KBM-7 (cell line): ENCODE data around the gene ATP9B.
A peak's percentile ranks its signal among the peaks of the same experiment; 100 is the strongest.

Source experiments
- DNase-seq: peaks from one replicate; pipeline ENCODE4 v3.0.0-alpha.2; 2015
- in situ Hi-C: fragments of 300-500 bp; cut with MboI; formaldehyde crosslinking; loops from 2 replicates; pipeline ENCODE4 v1.14.3; 2020; ENCODE audit warnings: low sequenced_read_pairs, low pct_unique_long_range_greater_than_20kb, mixed read lengths

ATP9B gene

DNA sequence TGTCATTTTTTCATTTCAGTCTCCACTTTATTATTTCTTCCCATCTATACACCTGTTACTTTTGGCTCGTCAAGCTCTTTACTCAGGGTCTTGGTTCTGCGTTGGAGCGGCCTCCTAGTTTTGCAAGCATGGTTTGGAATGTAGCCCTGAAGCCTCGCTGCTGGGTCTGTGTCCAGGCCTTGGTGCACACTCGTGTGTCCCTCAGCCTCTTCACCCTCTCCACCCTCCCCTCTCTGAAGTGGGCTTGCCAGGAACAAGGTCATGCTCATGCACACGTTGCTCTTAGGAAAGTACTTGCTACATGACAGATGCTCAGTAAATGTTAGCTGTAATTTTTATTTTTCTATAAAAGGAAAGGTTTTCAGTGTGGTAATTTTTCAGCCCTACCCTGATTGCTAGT, 147.0 kb downstream of the ATP9B start:
- in situ Hi-C loops = no loop called here
- DNase-seq = no peak

DNA sequence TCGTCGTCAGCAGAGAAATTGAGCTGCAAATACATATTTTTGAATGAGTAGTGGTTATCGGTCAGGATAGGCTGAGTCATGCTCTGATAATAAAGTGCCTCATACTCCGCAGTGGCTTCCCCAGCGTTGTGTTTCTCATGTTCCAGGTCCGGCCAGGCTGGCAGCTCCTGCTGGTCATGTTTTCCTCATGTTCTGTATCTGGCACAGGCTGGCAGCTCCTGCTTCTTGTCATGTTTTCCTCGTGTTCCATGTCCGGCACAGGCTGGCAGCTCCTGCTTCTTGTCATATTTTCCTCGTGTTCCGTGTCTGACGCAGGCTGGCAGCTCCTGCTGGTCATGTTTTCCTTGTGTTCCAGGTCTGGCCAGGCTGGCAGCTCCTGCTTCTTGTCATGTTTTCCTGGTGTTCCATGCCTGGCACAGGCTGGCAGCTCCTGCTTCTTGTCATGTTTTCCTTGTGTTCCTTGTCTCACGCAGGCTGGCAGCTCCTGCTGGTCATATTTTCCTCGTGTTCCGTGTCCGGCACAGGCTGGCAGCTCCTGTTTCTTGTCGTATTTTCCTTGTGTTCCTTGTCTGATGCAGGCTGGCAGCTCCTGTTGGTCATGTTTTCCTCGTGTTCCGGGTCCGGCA, 148.9 kb downstream of the ATP9B start:
- in situ Hi-C loops = no loop called here
- no peak for DNase-seq

DNA sequence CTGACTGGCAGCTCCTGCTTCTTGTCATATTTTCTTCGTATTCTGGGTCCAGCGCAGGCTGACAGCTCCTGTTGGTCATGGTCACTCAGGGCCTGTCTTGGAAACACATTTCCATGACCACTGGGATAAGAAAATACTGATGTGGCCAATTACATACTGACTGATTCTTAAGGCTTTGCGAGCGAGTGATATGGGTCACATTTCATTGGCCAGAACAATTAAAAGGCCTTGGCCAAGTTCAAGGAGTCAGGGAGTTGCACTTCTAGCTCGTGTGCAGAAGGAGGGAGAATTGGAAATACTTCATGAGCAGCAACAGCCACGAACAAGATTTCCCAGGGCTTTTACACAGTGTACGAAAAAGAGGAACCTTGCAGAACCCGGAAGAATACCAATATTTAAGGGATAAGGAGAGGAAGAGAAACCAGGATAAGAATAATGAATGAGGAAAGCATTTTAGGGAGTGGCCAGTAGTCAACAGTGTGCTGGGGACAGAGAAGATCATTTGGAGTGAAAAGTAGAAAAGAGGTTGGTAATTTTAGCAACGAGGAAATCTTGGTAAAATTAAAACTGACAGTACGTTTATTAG, 149.5 kb downstream of the ATP9B start:
- DNase-seq = peak; percentile 33
- in situ Hi-C loops = no loop called here

DNA sequence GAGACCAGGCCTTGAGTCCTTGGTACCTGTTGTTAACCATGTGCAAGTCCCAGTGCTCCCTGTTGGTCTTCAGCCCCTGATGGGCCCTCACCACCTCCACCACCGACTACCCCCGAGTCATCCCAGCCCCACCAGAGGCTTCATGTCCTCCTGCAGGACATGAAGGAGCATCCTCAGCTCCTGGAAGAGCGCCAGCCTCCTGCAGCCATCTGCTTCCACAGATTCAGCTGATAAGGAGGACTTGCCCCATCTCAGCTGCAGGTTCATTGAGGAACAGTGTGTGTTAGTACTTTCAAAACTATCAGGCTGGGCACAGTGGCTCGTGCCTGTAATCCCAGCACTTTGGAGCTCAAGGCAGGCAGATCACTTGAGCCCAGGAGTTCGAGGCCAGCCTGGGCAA, 151.9 kb downstream of the ATP9B start:
- no peak for DNase-seq
- in situ Hi-C loops = no loop called here

DNA sequence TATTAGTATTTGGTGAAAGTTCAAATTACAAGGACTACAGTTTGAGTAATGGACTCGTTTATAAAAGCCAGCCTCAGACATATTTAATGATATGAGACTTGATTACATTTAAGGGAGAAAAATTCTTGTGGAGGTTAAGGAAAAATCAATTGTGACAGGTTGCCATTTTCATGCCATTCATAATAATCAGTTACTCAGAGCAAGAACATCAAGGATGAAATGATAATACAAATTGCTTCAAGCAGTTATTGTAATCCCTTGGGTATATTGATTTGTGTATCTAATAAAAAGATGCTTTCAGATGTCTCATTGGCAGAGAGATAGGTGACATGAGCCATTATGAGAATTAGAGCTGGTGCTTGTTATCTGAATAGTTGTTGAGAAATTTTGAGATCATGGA, 153.6 kb downstream of the ATP9B start:
- in situ Hi-C loops = no loop called here
- no peak for DNase-seq

DNA sequence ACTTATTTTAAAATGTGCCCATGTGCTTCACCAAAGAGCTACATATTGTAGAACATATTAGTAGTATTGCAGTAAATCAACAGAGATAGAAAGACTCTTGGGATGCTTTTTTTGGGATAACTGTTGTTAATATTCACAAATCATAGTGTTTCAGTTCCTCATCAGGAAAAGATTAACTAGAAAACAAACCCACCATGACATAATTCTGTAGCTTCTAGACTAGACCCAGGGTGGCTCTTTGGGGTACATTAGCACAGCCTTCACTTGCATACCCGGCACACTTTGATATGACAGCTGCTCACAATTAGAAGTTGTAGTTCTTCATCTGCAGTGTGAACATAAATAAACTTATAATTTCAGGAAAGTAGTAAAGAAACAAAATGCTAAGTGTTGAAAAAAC, 154.2 kb downstream of the ATP9B start:
- DNase-seq = no peak
- in situ Hi-C loops = no loop called here

DNA sequence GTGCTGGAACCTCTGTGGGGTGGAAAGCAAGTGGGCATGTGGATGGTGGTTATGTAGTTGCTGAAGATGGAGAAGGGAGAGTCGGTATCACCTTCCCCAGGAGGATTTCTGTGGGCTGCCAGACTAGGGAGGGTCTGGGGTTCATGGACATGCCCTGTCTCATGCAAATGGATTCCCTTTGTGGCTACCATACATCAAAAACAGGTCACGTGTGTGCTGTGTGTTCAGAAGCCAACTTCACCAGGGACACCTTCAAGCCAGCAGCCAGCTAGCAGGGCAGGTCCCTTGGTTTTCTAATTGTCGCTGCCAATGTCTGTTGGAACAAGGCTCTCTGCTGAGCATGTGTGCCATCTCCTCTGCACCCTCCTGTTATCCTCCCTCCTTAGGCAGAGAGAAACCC, 155.2 kb downstream of the ATP9B start:
- in situ Hi-C loops = no loop called here
- DNase-seq = no peak

DNA sequence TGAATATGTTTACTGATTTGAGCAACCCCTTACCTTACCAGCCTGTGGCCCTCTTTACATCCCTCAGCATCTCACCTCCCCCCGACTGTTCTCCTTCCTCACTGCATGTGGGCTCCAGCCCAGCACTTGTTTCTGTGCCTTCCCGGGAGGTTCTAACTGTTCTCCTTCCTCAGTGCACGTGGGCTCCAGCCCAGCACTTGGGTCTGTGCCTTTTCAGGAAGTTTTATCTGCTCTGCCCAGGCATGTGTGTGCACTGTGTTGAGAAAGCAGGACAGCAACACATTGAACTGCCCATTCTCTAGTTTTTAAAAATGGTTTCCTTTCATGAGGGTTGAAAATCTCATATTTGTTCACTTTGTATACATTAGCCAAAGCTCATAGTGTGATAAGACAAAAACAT, 158.4 kb downstream of the ATP9B start:
- in situ Hi-C loops = no loop called here
- no peak for DNase-seq

DNA sequence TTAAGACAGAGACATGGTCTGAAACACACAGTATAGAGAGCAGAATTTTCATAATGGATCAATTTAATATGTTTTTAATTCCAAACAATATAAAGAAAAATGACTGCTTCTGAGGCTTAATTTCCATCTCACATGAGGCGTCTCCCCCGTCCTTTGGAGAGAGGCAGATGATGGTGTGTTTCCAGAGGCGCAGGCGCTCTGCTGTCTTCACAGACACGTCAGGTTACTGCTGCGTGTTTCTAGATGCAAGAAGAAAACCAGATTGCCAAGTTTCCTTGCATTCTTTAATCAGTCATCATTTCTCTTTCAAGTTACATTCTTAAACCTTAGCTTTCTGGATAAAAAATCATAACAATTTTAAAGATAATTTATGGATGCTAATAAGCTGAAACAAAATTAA, 160.2 kb downstream of the ATP9B start:
- in situ Hi-C loops = no loop called here
- no peak for DNase-seq

DNA sequence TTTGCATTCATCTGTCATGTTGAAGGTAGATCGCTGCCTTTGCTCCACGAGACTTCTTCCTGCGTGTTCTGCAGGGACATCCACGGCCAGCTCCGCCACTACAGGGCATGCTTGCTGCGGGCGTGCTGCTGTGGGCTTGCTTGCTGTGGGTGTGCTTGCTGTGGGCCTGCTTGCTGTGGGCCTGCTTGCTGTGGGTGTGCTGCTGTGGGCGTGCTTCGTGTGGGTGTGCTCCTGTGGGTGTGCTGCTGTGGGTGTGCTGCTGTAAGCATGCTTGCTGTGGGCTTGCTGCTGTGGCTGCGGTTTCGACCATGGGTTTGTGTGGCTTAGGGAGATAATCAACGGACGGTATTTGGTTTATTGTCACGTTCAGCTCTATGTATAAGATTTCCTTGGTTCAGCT, 165.2 kb downstream of the ATP9B start:
- in situ Hi-C loops = no loop called here
- no peak for DNase-seq

DNA sequence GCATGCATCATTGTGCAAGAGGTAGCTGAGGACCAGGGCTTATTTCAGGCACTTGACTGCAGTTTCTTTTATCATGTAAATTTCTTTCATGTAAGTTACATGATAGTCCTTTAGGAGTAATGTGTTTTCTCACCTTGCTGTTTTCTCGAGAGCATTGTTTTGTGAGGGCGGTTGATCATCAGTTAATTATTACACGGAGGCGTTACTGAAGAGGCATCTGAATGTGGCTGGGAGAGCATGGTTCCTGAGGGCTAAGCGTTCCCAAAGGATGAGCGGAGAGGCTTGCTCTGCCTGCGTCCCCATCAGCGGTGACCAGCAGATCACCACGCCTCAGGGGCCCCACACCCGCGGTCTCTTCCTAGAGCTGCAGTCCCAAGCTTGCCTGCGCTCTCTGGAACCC, 170.4 kb downstream of the ATP9B start:
- in situ Hi-C loops = no loop called here
- no peak for DNase-seq

DNA sequence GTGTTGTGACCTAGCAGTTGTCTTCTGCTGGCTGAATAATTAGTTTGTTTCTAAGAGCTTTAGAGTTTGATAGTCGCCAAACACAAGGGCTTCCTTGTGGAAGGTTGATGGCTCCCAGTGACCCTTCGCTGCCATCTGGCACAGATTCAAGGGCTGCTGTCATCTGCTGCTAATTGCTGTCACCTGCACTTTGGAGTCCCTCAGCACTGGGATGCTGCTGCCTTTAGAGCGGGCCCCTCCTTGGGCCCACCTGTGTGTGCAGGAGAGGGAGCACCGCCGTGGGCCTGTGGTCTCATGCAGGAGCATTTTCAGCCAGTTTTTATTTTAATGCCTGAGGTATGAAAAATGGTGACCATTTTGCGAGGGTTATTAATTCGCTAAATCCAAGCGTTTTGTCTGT, 172.6 kb downstream of the ATP9B start:
- in situ Hi-C loops = no loop called here
- no peak for DNase-seq

DNA sequence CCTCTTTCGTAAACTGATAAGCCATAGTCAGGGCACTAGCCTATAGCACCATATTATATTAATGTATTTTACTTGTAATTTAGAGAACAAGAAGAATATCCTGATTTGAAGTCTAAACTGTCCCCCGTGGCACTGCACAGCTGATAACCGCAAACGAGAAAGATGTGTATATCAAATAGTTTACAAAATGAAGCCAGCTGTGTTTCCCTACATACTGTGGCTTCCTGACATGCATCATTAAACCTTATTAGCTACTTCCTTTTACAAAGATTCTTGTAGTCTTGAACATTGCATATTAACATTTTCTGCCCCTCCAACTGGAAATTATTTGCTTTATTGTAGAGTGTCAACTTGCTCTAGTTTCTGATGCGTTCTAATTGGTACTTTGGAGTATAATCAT, 173.1 kb downstream of the ATP9B start:
- no peak for DNase-seq
- in situ Hi-C loops = no loop called here

DNA sequence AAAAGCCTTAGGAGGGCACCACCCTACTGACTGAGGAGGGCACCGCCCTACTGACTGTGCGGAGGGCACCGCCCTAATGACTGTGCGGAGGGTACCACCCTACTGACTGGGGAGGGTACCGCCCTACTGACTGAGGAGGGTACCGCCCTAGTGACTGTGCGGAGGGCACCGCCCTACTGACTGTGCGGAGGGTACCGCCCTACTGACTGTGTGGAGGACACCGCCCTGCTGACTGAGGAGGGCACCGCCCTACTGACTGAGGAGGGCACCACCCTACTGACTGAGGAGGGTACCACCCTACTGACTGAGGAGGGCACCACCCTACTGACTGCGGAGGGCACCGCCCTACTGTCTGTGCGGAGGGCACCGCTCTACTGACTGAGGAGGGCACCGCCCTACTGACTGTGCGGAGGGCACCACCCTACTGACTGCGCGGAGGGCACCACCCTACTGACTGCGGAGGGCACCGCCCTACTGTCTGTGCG, 176.4 kb downstream of the ATP9B start:
- in situ Hi-C loops = no loop called here
- no peak for DNase-seq

DNA sequence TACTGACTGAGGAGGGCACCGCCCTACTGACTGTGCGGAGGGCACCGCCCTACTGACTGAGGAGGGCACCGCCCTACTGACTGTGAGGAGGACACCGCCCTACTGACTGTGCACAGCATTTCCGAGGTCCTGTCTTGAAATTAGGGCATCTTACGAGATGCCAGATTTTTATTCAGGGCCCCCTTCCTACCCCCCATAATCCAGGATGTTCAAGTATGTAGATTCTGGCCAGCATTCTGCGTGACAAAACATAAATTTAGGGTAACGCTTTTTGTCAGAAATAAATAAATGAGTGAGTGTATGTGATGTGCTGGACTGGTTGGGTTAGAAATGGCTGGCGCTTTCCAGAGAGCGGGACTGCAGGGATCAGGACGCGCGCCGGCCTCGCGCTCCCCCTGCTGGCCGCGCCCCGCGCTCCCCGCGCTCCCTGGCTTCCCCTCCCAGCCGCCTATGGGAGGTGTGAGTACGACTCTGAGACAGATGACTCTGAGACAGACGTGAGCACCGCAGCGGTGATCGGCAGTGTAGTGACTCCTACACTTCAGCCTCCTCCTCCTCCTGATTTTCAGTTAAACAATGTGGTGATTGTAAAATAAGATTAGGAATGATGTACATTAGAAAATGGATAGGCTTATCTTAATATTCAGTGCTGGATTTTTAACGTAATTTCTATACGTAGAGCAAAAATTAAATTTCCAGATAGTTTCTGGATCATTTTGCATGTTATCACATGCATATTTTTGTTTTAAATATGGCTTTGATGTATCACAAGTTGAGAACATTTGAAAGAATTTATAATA, 177.3 kb downstream of the ATP9B start:
- in situ Hi-C loops = no loop called here
- DNase-seq = peak; percentile 89

DNA sequence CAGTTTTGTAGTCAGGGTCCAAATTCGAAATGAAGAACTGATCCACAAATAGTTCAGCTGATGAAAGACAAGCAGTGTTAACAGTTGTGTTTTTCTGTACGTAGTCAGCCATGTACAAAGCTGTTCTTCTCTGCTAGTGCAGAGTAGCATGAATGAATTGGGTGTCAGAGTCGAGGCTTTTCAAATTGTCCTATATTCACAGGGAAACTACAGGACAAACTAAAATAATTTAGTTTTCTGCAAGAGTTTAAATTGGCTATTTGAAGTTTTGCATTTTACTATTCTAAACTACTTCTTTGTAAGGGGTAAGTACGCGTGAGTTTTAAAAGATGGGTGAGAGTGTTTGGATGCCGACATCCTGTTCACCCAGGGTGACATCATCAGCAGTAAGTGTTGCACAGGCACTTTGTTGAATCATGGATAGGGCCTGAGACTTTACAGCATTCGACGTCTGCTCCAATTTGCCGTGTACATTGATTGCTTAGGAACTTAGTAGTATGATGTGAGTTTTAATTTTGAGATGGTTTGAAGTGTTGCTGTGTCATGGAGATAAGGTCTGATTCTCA, 179.4 kb downstream of the ATP9B start:
- no peak for DNase-seq
- in situ Hi-C loops = no loop called here

DNA sequence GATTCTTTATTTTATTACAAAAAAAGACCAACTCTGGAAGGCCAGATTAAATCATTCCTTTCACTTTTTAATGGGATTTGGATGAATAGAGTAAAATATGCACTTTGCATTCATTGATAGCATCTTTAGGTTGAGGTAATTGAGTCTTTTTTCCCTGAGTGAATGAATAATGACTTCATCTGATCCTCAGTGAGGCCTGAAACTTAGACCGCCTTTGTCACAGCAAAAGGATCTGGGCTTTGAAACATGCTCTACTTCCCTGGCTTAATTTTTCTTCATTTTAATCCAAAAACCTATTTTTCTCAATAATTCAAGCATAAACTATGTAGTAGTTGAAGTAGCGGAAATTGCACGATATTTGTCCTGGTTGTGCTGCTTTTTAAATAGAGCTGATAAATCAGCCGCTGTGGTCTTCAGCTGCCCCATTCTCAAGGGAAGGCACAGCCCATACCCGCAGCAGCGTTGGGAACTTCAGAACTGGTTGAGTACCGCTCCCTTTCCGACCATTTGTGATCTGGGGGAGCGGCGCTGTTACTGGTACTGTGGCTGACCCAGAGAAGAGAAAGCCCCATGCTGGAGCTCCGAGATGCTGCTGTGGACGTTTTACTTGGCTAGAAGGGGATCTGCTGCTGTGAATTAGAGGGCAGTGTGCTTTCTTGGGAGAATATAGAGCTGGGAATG, 181.2 kb downstream of the ATP9B start:
- in situ Hi-C loops = no loop called here
- no peak for DNase-seq

DNA sequence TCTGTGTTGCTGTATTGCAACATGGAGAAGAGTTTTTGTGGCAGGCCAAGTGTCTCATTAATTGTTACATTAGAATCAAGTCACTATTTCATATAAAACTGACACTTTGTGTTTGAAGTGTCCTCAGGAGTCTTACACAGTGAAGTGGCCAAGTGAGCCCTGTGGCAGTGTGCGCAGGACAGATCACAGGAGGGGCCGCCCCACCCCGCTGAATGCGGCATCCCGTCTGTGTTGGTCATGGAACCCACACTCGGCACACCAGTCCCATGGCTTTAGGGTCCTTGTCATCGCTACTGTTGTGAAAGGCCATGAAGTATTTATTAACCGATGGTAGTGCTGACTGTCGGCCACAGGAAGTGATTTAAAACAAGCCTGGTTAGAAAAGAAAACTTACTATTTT, 181.8 kb downstream of the ATP9B start:
- DNase-seq = no peak

DNA sequence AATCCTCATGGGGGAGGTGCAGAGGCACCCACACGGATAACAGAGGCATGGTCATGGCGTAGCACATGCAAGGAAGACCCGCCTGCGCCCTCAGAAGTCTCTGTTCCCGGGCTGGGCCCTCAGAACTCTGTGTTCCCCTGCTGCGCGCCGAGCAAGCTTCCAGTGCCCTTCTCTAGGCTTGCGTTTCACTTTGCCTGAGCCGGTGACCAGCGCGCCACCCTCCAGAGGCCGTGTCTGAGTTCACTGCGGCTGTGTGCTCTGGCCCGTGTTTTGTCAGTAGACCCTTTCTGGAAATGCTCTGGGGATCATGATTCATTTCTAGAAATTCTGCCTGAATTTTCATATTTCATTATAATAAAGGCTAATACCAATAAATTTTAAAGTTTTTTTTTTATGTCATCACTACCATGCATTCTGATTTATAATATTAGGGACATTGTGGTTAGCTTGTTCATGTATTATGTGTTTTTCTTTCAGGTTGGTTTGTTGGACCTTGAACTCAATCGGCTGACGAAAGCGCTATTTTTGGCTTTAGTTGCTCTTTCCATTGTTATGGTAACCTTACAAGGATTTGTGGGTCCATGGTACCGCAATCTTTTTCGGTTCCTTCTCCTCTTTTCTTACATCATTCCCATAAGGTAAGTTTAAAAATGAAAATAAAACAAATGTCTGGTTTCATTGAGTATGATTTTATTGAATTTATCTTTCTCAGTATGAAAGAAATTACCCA, 183.9 kb downstream of the ATP9B start:
- no peak for DNase-seq
- in situ Hi-C loops = no loop called here

More for the DNA sequence above, 181.8 kb downstream of the ATP9B start:
- in situ Hi-C loops = no loop called here
